Mucosa of gallbladder (tissue), 1 donor: ENCODE measurements around the gene ITGA1. TPM values are rescaled to one million over a fixed set of nuclear protein-coding genes. Genes with fewer than 3 reads are reported as not detected.

Experiments used
- DNase-seq: peaks from one replicate; pipeline ENCODE4 v3.0.0-alpha.2; 2020; ENCODE audit warnings: low spot score
- total RNA-seq: library from RNA; stranded (reverse); gene quantifications from one replicate; pipeline ENCODE4 v1.2.1, GENCODE V29; 2021
- donor health status: DM: no; HTN: no; CAD: no.

Gene ITGA1
- total RNA-seq, 1 donor from 2014 or later, result 67.1 TPM

- no peak for DNase-seq
Measured at GRCh38 chr5:52996979-52997378, 209.3 kb downstream of the ITGA1 start.

GRCh38 chr5:52997424-52997823 lies 209.7 kb downstream of the ITGA1 start:
- DNase-seq, result no peak

GRCh38 chr5:52998552-52999313 lies 211.0 kb downstream of the ITGA1 start:
- no peak for DNase-seq

- DNase-seq, result no peak
Measured at GRCh38 chr5:52999344-52999949, 211.7 kb downstream of the ITGA1 start.

- no peak for DNase-seq
Measured at GRCh38 chr5:53001541-53001940, 213.8 kb downstream of the ITGA1 start.

GRCh38 chr5:53002491-53002890 lies 214.8 kb downstream of the ITGA1 start:
- no peak for DNase-seq

GRCh38 chr5:53003144-53003543 lies 215.4 kb downstream of the ITGA1 start:
- DNase-seq, result no peak

- no peak for DNase-seq
Measured at GRCh38 chr5:53006911-53007890, 219.5 kb downstream of the ITGA1 start.

- no peak for DNase-seq
Measured at GRCh38 chr5:53008751-53009150, 221.0 kb downstream of the ITGA1 start.

Other genes with a start within 250 kb of the ITGA1 start
- gene PELO, start within 50 bp of the ITGA1 start, total RNA-seq, result 41.6 TPM
- gene ITGA2, start 201.4 kb downstream of the ITGA1 start, total RNA-seq, result 13.0 TPM